Transverse colon (tissue), 4 donors: Measurements from ENCODE around the gene RAMP1. TPM values are rescaled to one million over a fixed set of nuclear protein-coding genes. Genes with fewer than 3 reads are reported as not detected.

Experiments
- DNase-seq: peaks from one replicate; pipeline ENCODE4 v3.0.0-alpha.2; 2019
- H3K27ac ChIP-seq, 4 donors: fragments of 200-600 bp; sonication (generic); 2 replicates each; pipeline ENCODE4 v1.5.1; 2016 to 2018; ENCODE audit warnings: inconsistent platforms in 4 of 4
- H3K27me3 ChIP-seq: fragments of 200-600 bp; sonication (generic); 2 replicates; pipeline ENCODE4 v1.5.1; 2017; ENCODE audit warnings: inconsistent platforms
- H3K36me3 ChIP-seq, 4 donors: fragments of 200-600 bp; sonication (generic); 2 replicates each; pipeline ENCODE4 v1.5.1; 2017 to 2019; ENCODE audit warnings: inconsistent platforms in 4 of 4
- H3K4me1 ChIP-seq, 4 donors: fragments of 200-600 bp; sonication (generic); 2 replicates each; pipeline ENCODE4 v1.5.1; 2017 to 2020; ENCODE audit warnings: inconsistent platforms in 4 of 4
- H3K4me3 ChIP-seq, 4 donors: fragments of 200-600 bp; sonication (generic); 1 replicate in 1 of 4; 2 replicates in 3 of 4; pipeline versions ENCODE4 v1.5.1 to v1.6.1; 2017 to 2019; ENCODE audit warnings: inconsistent platforms in 4 of 4
- H3K9me3 ChIP-seq, 2 donors: fragments of 200-600 bp; sonication (generic); 2 replicates each; pipeline ENCODE4 v1.5.1; 2017 to 2019; ENCODE audit warnings: inconsistent platforms in 2 of 2
- CTCF ChIP-seq, 5 experiments: fragments of 200-600 bp in 3 of 5; fragments of 450-650 bp in 2 of 5; sonication (generic) in 3 of 5; IDR thresholded peaks; 1 replicate in 2 of 5; 2 replicates in 3 of 5; pipeline ENCODE4 v1.5.1; 2016 to 2017; ENCODE audit warnings: antibody characterized with exemption in 5 of 5, inconsistent platforms in 3 of 5, mild to moderate bottlenecking in 2 of 5, moderate library complexity in 1 of 5
- EP300 ChIP-seq: sonication (generic); formaldehyde crosslinking; IDR thresholded peaks from one replicate; pipeline ENCODE4 v1.6.1; 2017; ENCODE audit warnings: antibody characterized with exemption, low read depth
- POLR2A ChIP-seq: fragments of 450-650 bp; IDR thresholded peaks from one replicate; pipeline ENCODE4 v1.6.1; 2016; ENCODE audit warnings: antibody characterized with exemption, mild to moderate bottlenecking, moderate library complexity
- POLR2AphosphoS5 ChIP-seq, 3 donors: sonication (generic); formaldehyde crosslinking; IDR thresholded peaks; one replicate each; pipeline ENCODE4 v1.6.1; 2016; ENCODE audit warnings: antibody characterized with exemption in 3 of 3
- WGBS, 2 donors: methylation state at CpG; one replicate each; pipeline ENCODE4 v1.1.5; 2018; ENCODE audit warnings: low coverage in 1 of 2; 5-methylcytosine and 5-hydroxymethylcytosine counted together
- in situ Hi-C, 4 donors: fragments of 200-750 bp; cut with MboI; loops; one replicate each; pipeline versions ENCODE4 v1.15.0 to v1.15.1; 2017; ENCODE audit warnings: low sequenced_read_pairs in 3 of 4, low pct_ligation_motif_present in 1 of 4, low pct_unique_long_range_greater_than_20kb in 1 of 4
- intact Hi-C: fragments of 100-400 bp; cut with DNase I; formaldehyde crosslinking; loops from one replicate; pipeline ENCODE4 v1.15.1; 2023; ENCODE audit warnings: low total_unique reads
- total RNA-seq, 4 donors: library from RNA; depleted of rRNA; stranded (reverse); fragments of >200 nt; gene quantifications; one replicate each; pipeline ENCODE4 v1.1.0, GENCODE V29; 2016

The RAMP1 gene
- total RNA-seq, 4 donors from 2014 or later: 47.5 to 158 (median 95.7) TPM

- intact Hi-C loops: no loop called here
- DNase-seq: no peak
- in situ Hi-C loops: no loop called here
Observed at GRCh38 chr2:237919593-237919992, 60.2 kb downstream of the RAMP1 start.

GRCh38 chr2:237920673-237921072, 61.2 kb downstream of the RAMP1 start:
- DNase-seq: no peak
- Histone ChIP-seq H3K9me3 (no peaks in the 10 kb centered on the region), H3K4me3 (no peak overlapping the region), H3K36me3 (no peaks in the 10 kb centered on the region), H3K4me1 (peaks cover 0 to 4% (median 0%) of the 10 kb centered on the region in 4 donors), H3K27me3 (no peaks in the 10 kb centered on the region), H3K27ac (no peak overlapping the region)
- 78% methylated on average over 14 of the region's 14 CpGs; no CpG with 5 or more reads in 1 of the 2 donors for WGBS, 2 donors
- in situ Hi-C loops: no loop called here
- intact Hi-C loops: loop anchor here (10.0 kb wide), 1 partner anchor 66 kb away; the partner anchor contains the start of gene RAMP1
- TF ChIP-seq POLR2A (no peak), CTCF (IDR thresholded peaks at IDR 0.05) (no peak), POLR2AphosphoS5 (IDR thresholded peaks at IDR 0.05) (no peak), EP300 (no peak)

More at GRCh38 chr2:237919593-237919992, 60.2 kb downstream of the RAMP1 start:
- Histone ChIP-seq H3K27me3 (no peaks in the 10 kb centered on the region), H3K4me3 (no peak overlapping the region), H3K27ac (peak overlapping the region in 1 of 4 donors; percentile 34), H3K4me1 (peaks cover 0 to 4% (median 0%) of the 10 kb centered on the region in 4 donors), H3K9me3 (no peaks in the 10 kb centered on the region), H3K36me3 (no peaks in the 10 kb centered on the region)
- TF ChIP-seq POLR2AphosphoS5 (IDR thresholded peaks at IDR 0.05) (no peak), EP300 (no peak)
- 68% methylated on average over 6 of the region's 6 CpGs; no CpG with 5 or more reads in 1 of the 2 donors for WGBS, 2 donors

GRCh38 chr2:237921967-237922492, 62.6 kb downstream of the RAMP1 start:
- no peaks in the 10 kb centered on the region for H3K36me3 ChIP-seq
- in situ Hi-C loops: no loop called here
- intact Hi-C loops: loop anchor here (10.0 kb wide), 1 partner anchor 67 kb away; the partner anchor contains the start of gene RAMP1
- TF ChIP-seq CTCF (IDR thresholded peaks at IDR 0.05) (no peak), POLR2AphosphoS5 (IDR thresholded peaks at IDR 0.05) (no peak), EP300 (no peak), POLR2A (no peak)
- no peaks in the 10 kb centered on the region for H3K27me3 ChIP-seq
- H3K27ac ChIP-seq: peak overlapping the region in 2 of 4 donors; percentile 61 to 83
- WGBS, 2 donors: 83 to 86% methylated on average over 5 to 10 of the region's 10 CpGs
- no peaks in the 10 kb centered on the region for H3K9me3 ChIP-seq
- no peak overlapping the region for H3K4me3 ChIP-seq
- H3K4me1 ChIP-seq: peaks cover 0 to 4% (median 0%) of the 10 kb centered on the region in 4 donors
- no peak for DNase-seq

GRCh38 chr2:237922641-237923361, 63.4 kb downstream of the RAMP1 start:
- WGBS, 2 donors: 39% methylated on average over 12 of the region's 13 CpGs; no CpG with 5 or more reads in 1 of the 2 donors
- Histone ChIP-seq H3K4me1 (peaks cover 0 to 4% (median 0%) of the 10 kb centered on the region in 4 donors), H3K36me3 (no peaks in the 10 kb centered on the region), H3K9me3 (no peaks in the 10 kb centered on the region), H3K4me3 (no peak overlapping the region), H3K27ac (peak overlapping the region; percentile 13 to 83 (median 54)), H3K27me3 (no peaks in the 10 kb centered on the region)
- in situ Hi-C loops (no loop called here), intact Hi-C loops (loop anchor here (10.0 kb wide), 1 partner anchor 68 kb away; the partner anchor contains the start of gene RAMP1)
- TF ChIP-seq EP300 (no peak), POLR2AphosphoS5 (IDR thresholded peaks at IDR 0.05) (no peak), CTCF (IDR thresholded peaks at IDR 0.05) (no peak), POLR2A (no peak)
- DNase-seq: no peak
